IPS DF 6.9 (cell line): ENCODE measurements around the gene NCMAP.
"Not testable (repeated sequence)": the region's sequence is repeated elsewhere in the genome, so short reads cannot be mapped to it uniquely, and the experiment has no call there.

Experiments
- DNase-seq: peaks from one replicate; pipeline ENCODE4 v3.0.0-alpha.2; 2013; ENCODE audit warnings: low read depth, low spot score
- H3K27ac ChIP-seq: one replicate; pipeline ENCODE4 v1.5.1; 2013; ENCODE audit warnings: low read length, control low read depth
- H3K27me3 ChIP-seq: 2 replicates; pipeline ENCODE4 v1.6.1; 2013; ENCODE audit warnings: mild to moderate bottlenecking, low read length; ENCODE audit not compliant: control insufficient read depth, insufficient read depth
- H3K36me3 ChIP-seq: 2 replicates; pipeline ENCODE4 v1.6.1; 2013; ENCODE audit warnings: low read length; ENCODE audit not compliant: control insufficient read depth, insufficient read depth
- H3K4me1 ChIP-seq: 2 replicates; pipeline ENCODE4 v1.6.1; 2013; ENCODE audit warnings: low read length; ENCODE audit not compliant: control insufficient read depth, insufficient read depth
- H3K4me3 ChIP-seq: 2 replicates; pipeline ENCODE4 v1.5.1; 2013; ENCODE audit warnings: mild to moderate bottlenecking, low read length
- H3K9me3 ChIP-seq: 2 replicates; pipeline ENCODE4 v1.6.1; 2013; ENCODE audit warnings: low read length, inconsistent platforms; ENCODE audit not compliant: control insufficient read depth, insufficient read depth
- WGBS: extraction: QIAGEN DNeasy Blood & Tissue Kit; methylation state at CpG from one replicate; pipeline ENCODE4 v1.1.7; 2013; ENCODE audit warnings: mixed read lengths, missing lambda C conversion rate; ENCODE audit not compliant: insufficient read length, insufficient coverage; 5-methylcytosine and 5-hydroxymethylcytosine counted together

NCMAP gene

DNA sequence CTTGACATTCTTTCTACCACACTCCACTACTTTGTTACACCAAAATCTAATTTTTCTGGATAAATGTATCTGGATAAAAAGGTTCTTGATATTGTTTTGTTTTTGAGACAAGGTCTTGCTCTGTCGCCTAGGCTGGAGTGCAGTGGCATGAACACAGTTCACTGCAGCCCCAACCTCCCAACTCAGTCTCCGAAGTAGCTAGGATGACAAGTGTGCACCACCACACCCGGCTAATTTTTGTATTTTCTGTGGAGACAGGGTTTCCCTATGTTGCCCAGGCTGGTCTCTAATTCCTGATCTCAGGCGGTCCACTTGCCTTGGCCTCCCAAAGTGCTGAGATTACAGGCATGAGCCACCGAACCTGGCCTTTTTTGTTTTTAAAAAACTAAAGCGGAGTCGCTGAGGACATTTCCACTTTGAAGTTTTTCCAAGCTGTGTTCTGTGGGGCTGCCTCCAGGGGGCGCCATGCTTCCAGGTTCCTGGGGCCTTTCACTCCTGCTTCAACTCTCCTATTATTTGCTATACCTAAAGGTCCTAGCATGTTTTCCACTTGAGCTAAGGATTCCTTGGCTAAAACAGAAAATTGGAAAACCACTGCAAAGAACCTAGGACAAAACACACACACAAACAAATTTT lies 14.1 kb upstream of the NCMAP start:
- H3K9me3 ChIP-seq, result no peaks in the 10 kb centered on the region
- no peaks in the 10 kb centered on the region for H3K27me3 ChIP-seq
- H3K4me1 ChIP-seq, result no peaks in the 10 kb centered on the region
- H3K4me3 ChIP-seq, result no peak overlapping the region
- no peaks in the 10 kb centered on the region for H3K36me3 ChIP-seq
- no peak overlapping the region for H3K27ac ChIP-seq
- WGBS, result no CpG with 5 or more reads among the region's 8 CpGs
- DNase-seq, result no peak

DNA sequence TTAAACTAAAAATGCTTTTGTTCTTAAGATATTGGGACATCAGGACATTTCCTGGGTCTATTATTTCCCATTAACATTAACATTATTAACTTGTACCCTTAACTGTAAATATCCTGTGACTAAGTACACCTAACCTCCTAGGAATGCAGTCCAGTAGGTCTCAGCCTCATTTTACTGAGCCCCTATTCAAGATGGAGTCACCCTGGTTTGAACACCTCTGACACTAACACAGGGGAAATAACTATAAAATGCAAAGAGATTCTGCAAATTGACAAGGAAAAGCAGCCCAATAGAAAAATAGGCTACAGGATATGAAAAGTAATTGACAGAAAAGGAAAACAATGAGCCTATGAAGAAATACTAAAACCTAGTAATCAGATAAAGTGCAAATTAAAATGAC lies 11.6 kb upstream of the NCMAP start:
- no peaks in the 10 kb centered on the region for H3K27me3 ChIP-seq
- H3K4me1 ChIP-seq, result no peaks in the 10 kb centered on the region
- H3K9me3 ChIP-seq, result no peaks in the 10 kb centered on the region
- H3K4me3 ChIP-seq, result no peak overlapping the region
- no peak overlapping the region for H3K27ac ChIP-seq
- no peaks in the 10 kb centered on the region for H3K36me3 ChIP-seq
- DNase-seq, result no peak

DNA sequence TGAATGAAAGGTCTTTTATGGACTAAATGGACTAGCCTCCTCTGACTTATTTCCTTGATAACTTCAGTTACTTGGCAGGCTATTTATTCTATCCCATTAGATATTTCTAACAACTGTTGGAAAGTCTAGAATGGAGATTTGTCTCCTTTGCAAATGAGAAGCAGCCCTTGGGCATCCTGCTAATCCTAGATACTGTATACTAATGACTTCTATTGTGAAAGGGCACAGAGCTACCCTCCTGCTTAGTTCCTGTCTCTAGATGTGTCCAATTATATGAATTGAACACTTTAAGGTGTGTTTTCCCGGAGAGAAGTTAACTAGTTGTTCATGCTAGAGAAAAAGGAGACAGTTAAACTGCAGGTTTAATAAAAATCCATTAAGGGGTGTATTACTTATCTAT lies 10.2 kb upstream of the NCMAP start:
- no peak for DNase-seq

DNA sequence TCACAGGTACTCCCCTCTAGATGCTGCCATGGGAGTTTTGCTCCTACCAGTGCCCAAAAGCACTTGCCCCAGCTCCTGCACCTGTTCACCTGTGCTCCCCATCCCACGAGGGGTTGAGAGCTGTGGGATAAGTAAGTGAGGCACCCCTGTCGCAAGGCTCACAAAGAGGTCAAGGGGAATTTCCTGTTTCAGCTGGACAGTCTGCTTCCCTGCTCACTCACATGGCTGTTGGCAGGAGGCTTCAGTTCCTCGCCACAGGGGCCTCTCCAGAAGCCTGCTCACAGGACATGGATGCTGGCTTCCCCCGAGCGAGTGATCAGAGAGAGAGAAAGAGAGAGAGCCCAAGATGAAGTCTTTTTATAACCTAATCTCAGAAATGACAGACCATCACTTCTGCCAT lies 8.7 kb upstream of the NCMAP start:
- Histone ChIP-seq H3K36me3 (no peaks in the 10 kb centered on the region), H3K27me3 (no peaks in the 10 kb centered on the region), H3K9me3 (no peaks in the 10 kb centered on the region), H3K4me1 (peaks cover 2% of the 10 kb centered on the region; the same call in 1 of the 2 replicates), H3K4me3 (no peak overlapping the region), H3K27ac (no peak overlapping the region)
- WGBS, result no CpG with 5 or more reads among the region's 5 CpGs
- no peak for DNase-seq

More for the DNA sequence above, 10.2 kb upstream of the NCMAP start:
- Histone ChIP-seq H3K27me3 (no peaks in the 10 kb centered on the region), H3K9me3 (no peaks in the 10 kb centered on the region), H3K4me3 (no peak overlapping the region), H3K36me3 (no peaks in the 10 kb centered on the region), H3K27ac (no peak overlapping the region), H3K4me1 (no peaks in the 10 kb centered on the region)
- WGBS, result no CpG with 5 or more reads among the region's 1 CpG

DNA sequence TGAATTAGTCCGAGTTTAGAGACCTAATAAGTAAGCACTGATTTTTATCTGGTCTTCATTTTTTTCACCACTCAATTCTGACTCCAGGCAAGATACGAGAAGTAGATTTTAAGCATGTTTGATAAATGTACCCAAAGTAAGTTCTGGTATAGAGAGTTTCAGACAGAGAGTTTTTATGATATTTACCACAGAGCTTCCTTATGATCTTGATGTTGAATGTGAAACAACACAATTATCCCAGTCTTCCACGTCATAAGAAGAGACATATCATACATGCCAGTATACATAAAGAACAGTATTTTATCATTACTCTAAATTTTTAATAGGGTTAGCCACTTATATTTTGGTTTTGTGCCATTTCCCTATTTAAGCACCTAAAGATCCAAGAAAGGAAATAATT lies 7.8 kb upstream of the NCMAP start:
- DNase-seq, result no peak
- Histone ChIP-seq H3K4me3 (no peak overlapping the region), H3K27ac (no peak overlapping the region), H3K4me1 (peaks cover 2% of the 10 kb centered on the region; the same call in 1 of the 2 replicates), H3K27me3 (no peaks in the 10 kb centered on the region), H3K9me3 (no peaks in the 10 kb centered on the region), H3K36me3 (no peaks in the 10 kb centered on the region)
- no CpG with 5 or more reads among the region's 3 CpGs for WGBS

DNA sequence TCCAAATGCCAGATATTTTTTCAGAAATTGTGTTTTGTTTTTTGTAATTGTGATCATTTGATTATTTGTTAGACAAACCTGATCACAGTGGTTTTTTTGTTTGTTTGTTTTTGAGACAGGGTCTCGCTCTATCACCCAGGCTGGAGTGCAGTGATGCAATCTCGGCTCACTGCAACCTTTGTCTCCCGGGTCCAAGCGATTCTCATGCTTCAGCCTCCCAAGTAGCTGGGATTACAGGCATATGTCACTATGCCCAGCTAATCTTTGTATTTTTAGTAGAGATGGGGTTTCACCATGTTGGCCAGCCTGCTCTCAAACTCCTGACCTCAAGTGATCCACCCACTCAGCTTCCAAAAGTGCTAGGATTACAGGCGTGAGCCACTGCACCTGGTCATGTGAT lies 6.7 kb upstream of the NCMAP start:
- H3K9me3 ChIP-seq, H3K27ac ChIP-seq, H3K4me3 ChIP-seq, H3K36me3 ChIP-seq, H3K4me1 ChIP-seq, H3K27me3 ChIP-seq, DNase-seq: not testable (repeated sequence)
- WGBS, result no CpG with 5 or more reads among the region's 5 CpGs

DNA sequence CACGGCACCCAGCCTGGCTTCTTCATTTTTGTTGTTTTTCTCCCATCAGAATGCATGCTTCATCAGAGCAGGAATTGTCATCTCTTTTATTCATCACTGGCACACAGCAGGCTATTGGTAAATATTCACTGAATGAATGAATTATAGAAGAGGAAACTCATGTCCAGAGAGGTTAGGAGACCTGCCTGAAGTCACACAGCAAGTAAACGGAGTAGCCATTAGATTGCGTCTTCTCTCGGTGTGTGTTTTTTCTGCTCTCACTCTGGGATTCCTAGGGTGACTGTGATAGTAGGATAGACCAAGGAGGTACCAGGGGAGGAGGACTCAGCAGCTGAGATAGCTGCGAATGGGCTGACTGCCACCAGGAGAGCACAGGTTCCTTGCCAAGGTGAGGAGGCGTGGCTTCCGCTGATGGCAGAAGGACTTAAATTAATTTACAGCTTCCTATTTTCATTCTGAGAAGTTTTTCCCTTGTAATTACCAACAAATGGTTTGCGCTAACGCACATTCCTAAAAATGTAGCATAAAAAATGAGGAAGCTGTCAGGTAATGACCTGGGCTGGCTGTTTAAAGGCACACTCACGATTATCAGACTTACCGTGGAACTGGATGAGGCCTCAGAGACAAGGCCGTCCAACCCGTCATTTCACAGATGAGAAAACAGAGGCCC lies 4.5 kb upstream of the NCMAP start:
- no peaks in the 10 kb centered on the region for H3K36me3 ChIP-seq
- no peak for DNase-seq
- H3K9me3 ChIP-seq, result no peaks in the 10 kb centered on the region
- H3K27me3 ChIP-seq, result no peaks in the 10 kb centered on the region; the same call in 1 of the 2 replicates
- H3K4me3 ChIP-seq, result no peak overlapping the region
- no peak overlapping the region for H3K27ac ChIP-seq
- no CpG with 5 or more reads among the region's 13 CpGs for WGBS
- peaks cover 2% of the 10 kb centered on the region; the same call in 1 of the 2 replicates for H3K4me1 ChIP-seq

DNA sequence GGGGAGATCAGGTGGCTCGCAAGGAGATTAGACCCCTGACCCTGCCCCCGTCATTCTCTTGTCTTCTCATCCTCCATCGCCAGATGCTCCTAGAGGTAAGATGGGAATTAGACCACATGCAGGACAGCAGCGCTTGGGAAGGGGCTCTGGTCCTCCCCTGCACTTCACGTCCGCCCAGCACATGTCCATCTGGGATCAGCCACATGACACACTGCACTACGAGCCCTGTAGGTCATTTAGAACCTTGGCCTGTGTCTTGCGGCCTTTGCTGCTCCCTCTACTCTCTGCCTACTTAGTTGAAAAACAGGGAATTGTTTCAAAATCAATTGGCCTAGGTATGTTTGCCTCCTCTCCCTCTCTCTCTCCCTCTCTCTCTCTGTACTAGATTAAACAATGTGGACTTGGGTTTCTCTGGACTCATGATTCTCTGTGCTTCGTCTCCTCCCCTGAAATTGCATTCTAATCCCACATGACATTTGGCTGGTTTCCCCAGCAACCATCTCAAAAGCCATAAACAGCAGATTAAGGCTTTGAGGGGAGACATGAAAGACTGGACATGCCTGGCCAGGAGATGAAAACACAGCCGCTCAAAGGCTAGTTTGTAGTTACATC lies 3.8 kb upstream of the NCMAP start:
- DNase-seq, result no peak
- H3K27ac ChIP-seq, result no peak overlapping the region

DNA sequence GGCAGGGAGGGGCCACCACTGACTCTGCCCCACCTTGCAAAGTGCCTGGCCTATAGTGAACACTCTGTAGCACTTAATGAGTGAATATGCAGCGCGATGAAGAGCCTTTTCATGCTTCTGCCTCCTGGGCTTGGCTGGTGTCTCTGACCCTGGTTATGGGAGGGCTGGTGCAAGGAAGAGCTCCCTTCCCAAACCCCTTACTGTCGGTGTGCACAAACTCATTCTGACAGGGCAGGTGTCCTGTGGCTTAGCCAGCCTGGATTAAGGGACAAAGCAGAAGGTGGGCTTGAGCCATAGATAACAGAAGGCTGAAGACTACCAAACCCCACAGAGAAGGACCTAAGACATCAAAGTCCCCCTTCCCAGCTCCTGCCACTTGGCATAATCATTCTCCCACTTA lies 2.0 kb upstream of the NCMAP start:
- H3K27ac ChIP-seq, result no peak overlapping the region
- no peak for DNase-seq
- no peaks in the 10 kb centered on the region for H3K9me3 ChIP-seq
- no peaks in the 10 kb centered on the region; the same call in 1 of the 2 replicates for H3K27me3 ChIP-seq
- H3K4me1 ChIP-seq, result peaks cover 2% of the 10 kb centered on the region; the same call in 1 of the 2 replicates
- WGBS, result no CpG with 5 or more reads among the region's 3 CpGs
- H3K36me3 ChIP-seq, result no peaks in the 10 kb centered on the region
- H3K4me3 ChIP-seq, result no peak overlapping the region

More for the DNA sequence above, 3.8 kb upstream of the NCMAP start:
- no peak overlapping the region for H3K4me3 ChIP-seq
- H3K4me1 ChIP-seq, result peaks cover 2% of the 10 kb centered on the region; the same call in 1 of the 2 replicates
- no CpG with 5 or more reads among the region's 10 CpGs for WGBS
- no peaks in the 10 kb centered on the region for H3K9me3 ChIP-seq
- H3K36me3 ChIP-seq, result no peaks in the 10 kb centered on the region
- no peaks in the 10 kb centered on the region; the same call in 1 of the 2 replicates for H3K27me3 ChIP-seq

DNA sequence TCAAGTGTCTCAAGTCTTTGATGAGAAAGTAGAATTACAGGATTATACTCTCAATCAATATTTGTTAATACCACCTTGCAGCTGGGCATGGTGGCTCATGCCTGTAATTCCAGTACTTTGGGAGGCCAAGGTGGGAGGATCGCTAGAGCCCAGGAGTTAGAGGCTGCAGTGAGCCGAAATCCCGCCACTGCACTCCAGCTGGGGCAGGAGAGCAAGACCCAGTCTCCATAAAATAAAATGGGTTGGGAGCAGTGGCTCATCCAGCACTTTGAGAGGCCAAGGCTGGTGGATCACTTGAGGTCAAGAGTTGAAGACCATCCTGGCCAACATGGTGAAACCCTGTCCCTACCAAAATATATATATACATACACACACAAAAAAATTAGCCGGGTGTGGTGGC lies 1.2 kb upstream of the NCMAP start:
- Histone ChIP-seq H3K4me1 (peaks cover 4% of the 10 kb centered on the region), H3K27ac (no peak overlapping the region), H3K9me3 (no peaks in the 10 kb centered on the region), H3K36me3 (no peaks in the 10 kb centered on the region), H3K27me3 (no peaks in the 10 kb centered on the region; the same call in 1 of the 2 replicates), H3K4me3 (no peak overlapping the region)
- DNase-seq, result no peak
- no CpG with 5 or more reads among the region's 4 CpGs for WGBS
